GM10266 (cell line): ENCODE results near the gene UNCX.
"Not testable (repeated sequence)": the region's sequence is repeated elsewhere in the genome, so short reads cannot be mapped to it uniquely, and the experiment has no call there.

Source experiments
- DNase-seq: peaks from one replicate; pipeline ENCODE4 v3.0.0; 2012; ENCODE audit errors: extremely low spot score
- CTCF ChIP-seq: IDR thresholded peaks from 2 replicates; pipeline ENCODE4 v1.5.1; 2012; ENCODE audit warnings: mild to moderate bottlenecking, low read depth; ENCODE audit not compliant: control insufficient read depth, insufficient read depth; ENCODE audit errors: missing control alignments

Gene UNCX

GRCh38 chr7:1257221-1257620, 24.5 kb downstream of the UNCX start:
- no peak for DNase-seq
- no peak for TF ChIP-seq CTCF

GRCh38 chr7:1257863-1258262, 25.2 kb downstream of the UNCX start:
- no peak for DNase-seq
- TF ChIP-seq CTCF, result no peak

GRCh38 chr7:1259621-1260243, 27.1 kb downstream of the UNCX start:
- no peak for TF ChIP-seq CTCF
- DNase-seq, result no peak

GRCh38 chr7:1260244-1260635, 27.6 kb downstream of the UNCX start:
- TF ChIP-seq CTCF, result no peak
- no peak for DNase-seq

GRCh38 chr7:1261036-1261435, 28.4 kb downstream of the UNCX start:
- not testable (repeated sequence) for DNase-seq

- no peak for DNase-seq
- no peak for TF ChIP-seq CTCF
Observed at GRCh38 chr7:1262441-1262840, 29.8 kb downstream of the UNCX start.

- DNase-seq, result no peak
- no peak for TF ChIP-seq CTCF
Observed at GRCh38 chr7:1263391-1263951, 30.8 kb downstream of the UNCX start.
